Measurements from ENCODE around the gene KYNU. TPM values are rescaled to one million over a fixed set of nuclear protein-coding genes. Genes with fewer than 3 reads are reported as not detected.
"Not testable (repeated sequence)": the region's sequence is repeated elsewhere in the genome, so short reads cannot be mapped to it uniquely, and the experiment has no call there.

The KYNU gene
- total RNA-seq, 1 donor from 2014 or later = 12.0 TPM

DNA sequence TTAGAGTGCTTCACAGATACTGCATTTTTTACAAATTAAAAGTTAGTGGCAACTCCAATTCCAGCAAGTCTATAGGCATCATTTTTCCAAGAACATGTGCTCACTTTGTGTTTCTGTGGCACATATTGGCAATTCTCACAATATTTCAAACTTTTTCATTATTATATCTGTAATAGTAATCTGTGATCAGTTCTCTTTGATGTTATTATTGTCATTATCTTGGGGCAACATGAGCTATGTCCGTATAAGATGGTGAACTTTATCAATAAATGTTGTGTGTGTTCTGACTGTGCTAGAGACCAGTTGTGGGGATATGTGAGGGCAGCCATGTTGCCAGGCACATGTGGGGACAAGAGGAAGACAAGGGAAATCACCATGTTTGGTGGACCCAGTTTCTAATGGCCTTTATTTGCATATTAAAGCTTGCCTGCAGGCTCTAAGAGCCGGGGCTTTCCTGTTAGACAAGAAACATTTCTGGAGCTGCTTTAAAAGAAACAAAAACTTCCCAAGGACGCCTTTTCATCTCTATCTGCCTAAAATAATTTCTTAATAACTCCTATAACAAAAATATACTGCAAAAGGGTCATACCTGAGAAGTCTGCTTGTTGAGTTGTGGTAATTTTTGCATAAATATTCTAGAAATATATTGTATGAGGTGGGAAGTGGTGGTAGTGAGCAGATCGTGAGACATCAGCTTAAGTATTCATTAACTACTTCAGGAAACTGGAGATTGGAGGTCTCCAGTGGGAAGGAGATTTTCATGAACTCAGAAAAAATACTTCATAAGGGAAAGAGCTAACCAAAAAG lies 37.2 kb downstream of the KYNU start:
- DNase-seq (ENCODE audit: low spot score) = no peak

DNA sequence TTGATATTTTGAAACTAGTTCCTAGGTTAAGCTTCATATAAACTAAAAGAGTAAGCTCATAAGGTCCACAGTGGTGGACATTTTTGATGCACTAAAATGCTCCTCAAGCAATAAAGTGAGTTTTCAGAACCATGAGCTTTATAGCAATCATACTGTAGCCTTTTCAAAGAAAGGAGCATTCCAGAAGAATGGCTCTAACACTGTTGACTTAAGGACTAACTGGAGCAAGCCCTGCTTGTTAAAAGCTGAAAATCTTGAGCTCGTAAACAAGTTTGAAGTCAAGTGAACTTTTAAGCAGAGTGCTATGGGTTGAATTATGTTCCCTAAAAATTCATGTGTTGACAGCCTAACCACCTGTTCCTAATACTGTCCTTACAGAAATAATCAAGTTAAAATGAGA lies 38.0 kb downstream of the KYNU start:
- no peak for DNase-seq (ENCODE audit: low spot score)

DNA sequence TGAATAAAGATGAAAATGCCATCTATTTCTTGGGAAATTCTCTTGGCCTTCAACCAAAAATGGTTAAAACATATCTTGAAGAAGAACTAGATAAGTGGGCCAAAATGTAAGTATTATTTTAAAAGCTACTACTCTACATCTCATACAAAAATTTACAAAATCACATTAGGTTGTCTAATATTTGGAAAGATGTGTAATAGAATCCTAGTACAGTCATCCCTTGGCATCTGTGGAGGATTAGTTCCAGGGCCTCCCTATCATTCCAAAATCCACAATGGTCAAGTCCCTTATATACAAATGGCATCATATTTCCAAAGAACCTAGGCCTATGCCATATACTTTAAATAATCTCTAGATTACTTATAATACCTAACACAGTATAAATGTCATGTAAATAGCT lies 41.2 kb downstream of the KYNU start:
- no peak for DNase-seq (ENCODE audit: low spot score)

DNA sequence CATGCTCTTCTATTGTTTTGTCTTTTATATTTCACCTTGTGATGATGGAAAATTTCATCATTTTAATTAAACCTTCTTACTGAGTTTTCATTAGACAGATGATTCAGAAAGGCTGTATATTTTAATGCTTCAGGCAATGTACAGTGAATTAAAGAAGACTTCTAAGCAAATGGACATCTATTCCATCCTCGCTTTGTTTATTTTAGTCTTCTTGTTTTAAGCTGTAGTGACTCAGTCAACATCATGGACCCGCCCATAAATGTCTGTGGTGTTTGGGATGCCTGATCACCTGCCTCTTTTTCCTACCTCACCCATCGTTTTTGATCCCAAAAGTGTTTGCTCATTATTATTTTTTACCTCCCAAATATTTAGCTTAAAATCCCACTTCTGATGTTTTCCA lies 43.1 kb downstream of the KYNU start:
- DNase-seq (ENCODE audit: low spot score) = no peak

DNA sequence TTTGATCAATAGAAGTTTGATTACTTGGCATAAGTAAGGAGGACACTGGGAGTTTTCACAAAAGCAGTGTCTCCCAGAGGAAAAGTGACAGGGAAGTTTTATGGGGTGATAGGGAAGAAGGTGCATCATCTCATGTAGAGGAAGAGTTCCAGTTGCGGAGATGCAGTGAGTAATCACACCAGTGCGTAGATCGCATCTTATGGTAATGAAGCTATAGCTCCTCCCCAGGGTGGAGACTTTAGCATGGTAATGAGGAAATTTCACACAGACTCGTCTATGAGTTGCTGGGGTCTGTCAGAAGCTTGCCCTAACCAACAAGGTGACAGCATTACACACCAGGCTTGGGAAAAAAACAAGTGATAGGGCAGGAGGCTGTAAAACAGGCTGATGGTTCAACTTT lies 49.0 kb downstream of the KYNU start:
- no peak for DNase-seq (ENCODE audit: low spot score)

DNA sequence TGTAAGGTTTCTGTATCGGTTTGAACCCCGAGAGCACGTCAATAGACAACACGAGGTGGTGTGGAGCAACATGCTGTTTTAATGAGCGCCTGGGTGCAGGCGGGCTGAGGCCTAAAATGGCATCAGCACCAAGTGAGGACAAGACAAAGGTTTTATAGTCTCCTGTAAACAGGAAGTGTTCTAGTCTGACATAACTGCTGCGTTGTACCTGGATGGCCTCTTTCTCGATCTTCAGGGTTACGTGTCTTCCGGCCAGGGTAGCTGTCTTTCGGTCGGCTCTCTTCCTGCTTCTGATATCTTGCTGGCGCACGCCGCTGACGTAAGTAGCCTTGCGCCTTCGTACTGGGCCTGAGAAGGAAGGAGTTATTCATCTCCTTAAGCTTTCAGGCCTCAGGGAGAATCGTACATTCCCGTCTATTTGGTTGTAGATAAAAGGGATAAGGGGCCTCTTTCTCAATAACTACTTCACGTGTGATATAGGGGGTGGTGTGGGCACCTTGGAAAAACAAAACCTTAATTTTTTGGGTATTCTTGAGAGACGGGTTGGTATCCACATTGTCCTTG lies 53.5 kb downstream of the KYNU start:
- DNase-seq (ENCODE audit: low spot score) = no peak

DNA sequence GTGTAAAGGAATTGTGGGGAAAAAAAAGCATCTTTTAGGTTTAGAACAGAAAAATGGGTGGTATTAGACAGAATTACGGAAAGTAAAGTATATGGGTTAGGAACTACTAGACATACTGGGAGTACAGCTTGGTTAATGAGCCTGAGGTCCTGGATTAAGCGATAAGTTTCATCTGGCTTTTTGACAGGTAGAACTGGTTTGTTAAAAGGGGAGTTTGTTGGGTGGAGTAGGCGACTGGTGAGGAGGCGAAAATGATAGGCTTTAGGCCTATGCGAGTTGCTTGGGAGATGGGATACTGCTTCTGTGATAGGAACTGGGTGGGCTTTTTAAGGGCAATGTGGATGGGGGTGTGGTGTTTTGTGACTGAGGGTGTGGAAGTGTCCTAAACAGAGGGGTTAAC lies 56.5 kb downstream of the KYNU start:
- no peak for DNase-seq (ENCODE audit: low spot score)

DNA sequence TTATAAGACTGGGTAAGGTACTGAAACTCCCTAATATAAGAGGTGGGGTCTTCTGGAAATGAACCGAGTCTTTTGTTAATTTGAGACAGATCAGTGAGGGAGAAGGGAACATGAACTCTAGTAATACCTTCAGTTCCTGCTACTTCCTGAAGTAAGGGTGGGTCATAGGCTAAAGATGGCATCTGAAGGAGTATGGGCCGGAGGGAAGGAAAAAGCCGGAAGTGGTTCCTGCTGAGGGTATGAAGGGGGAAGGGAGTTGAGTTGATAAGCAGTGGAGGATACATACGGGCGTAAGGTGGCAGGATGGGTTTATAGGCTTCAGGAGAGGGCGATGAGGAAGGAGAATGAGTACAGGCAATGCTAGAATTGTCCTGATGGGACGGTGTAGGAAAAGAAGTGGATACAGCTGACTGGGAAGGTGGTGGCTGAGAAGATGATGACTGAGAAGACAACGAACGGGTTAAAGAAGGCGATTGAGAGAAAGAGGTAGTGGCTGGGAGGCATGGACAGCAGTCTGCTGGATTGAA lies 58.2 kb downstream of the KYNU start:
- DNase-seq (ENCODE audit: low spot score) = no peak

DNA sequence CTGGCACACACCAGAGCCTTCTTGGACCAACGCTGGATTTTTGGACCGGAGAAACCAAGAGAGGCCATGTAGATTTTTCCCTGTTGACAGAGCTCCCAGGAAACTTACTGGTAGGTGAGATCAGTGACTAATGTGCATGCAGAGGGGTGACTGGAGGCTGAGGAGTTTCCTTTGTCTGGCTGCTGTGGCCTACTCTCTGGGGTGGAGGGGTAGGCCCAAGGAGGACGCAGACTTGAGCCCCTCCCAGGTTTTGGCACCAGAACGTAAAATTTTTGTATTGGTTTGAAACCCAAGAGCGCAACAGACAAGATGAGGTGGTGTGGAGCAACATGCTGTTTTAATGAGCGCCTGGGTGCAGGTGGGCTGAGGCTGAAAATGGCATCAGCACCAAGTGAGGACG lies 59.2 kb downstream of the KYNU start:
- no peak for DNase-seq (ENCODE audit: low spot score)

DNA sequence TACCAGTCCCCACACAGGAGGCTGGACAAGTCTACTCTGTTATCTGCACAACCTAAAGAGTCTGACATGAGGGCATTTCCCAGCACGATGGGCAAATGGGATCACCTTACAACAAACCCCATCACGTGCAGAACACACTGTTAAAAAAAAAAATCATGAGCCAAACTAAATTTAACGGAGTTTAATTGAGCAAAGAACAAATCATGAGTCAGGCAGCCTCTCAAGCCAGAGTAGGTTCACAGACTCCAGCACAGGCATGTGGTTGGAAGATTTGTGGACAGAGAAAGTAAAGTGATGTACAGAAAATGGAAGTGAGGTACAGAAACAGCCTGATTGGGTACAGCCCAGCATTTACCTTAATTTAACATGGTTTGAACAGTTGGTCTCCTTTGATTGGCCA lies 59.9 kb downstream of the KYNU start:
- DNase-seq (ENCODE audit: low spot score) = no peak

DNA sequence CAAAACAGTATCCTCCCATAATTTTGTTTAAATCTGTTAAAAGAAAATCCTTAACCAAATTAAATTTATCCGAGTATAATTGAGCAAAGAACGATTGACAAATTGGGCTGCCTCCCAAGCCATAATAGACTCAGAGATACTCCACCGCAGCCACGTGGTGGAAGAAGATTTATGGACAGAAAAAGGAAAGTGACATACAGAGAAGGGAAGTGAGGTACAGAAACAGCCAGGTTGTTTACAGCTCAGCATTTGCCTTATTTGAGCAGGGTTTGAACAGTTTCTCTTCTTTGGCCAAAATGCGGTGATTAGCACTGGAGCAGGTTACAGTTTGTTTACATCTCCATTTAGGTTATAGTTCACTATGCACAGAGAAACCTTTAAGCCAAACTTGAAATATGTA lies 60.8 kb downstream of the KYNU start:
- DNase-seq (ENCODE audit: low spot score) = no peak

DNA sequence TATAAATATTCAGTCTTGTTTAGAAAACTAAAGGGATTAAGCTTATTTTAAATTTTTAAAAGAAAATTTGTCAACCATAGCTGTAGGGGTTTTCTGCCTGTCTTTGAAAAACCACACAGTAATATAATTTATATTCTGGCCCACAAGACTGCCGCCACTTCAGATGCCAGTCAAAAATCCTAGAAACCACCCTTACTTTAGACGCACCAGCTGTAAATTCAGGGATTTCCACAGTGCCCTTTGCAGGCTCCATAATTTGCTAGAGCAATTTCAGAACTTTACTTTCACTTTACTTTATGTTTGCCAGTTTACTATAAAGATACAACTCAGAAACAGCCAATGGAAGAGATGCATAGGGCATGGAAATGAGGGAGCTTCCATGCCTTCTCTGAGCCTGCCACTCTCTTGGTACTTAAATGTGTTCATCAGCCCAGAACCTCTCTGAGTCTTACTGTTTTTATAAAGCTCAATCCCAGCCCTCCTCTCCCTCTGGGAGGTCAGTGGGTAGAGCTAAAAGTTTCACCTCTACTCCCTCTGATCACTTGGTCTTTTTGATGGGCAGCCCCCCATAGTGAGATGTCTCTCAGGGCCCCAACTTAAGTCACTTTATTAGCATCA lies 63.3 kb downstream of the KYNU start:
- no peak for DNase-seq (ENCODE audit: low spot score)

DNA sequence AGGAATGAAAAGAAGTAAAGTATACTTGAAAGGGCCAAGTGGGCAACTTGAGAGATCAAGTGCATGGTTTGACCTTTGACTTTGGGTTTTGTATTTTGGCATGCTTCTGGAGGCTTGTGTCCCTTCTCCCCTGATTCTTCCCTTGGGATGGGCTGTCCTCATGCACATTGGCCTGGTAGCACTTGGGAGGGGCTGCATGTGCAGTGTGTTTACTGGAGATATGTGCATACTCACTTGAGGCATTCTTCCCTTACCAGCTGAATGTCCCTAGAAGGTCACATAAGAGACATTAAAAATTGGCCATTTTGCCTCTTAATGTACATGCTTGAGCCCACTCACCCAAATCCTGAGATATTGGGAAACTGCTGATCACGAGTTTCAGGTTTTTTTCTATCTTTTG lies 65.2 kb downstream of the KYNU start:
- DNase-seq (ENCODE audit: low spot score) = no peak

DNA sequence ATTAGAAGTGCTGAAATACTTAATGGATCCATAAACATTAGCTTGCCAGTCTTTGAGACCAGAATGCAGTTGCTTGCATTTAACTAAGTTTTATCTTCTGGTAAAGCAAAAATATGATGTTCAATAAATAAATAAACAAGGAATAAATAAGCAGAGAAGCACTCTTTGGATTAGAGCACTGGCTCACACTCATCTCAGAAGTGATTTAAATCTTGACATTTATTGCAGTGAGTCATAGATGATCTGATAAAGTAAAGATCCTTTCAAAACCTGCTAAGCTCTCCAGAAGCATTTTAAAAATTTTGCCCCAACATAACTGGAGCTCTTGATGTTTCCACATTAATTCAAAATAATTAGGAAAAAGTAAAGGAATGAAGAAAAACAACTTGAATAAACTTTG lies 66.8 kb downstream of the KYNU start:
- no peak for DNase-seq (ENCODE audit: low spot score)

DNA sequence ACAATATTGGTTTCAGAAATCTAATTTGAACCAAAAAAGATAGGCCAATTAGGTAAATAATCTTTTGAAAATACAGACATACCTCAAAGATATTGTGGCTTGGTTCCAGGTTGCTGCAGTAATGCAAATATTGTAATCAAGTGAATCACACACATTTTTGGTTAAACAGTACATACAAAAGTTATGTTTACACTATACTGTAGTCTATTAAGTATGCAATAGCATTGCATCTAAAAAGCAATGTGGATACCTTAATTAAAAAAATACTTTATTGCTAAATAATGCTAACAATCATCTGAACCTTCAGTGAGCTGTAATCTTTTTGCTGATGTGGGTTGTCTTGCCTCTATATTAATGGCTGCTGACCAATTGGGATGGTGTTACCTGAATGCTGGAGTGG lies 67.3 kb downstream of the KYNU start:
- no peak for DNase-seq (ENCODE audit: low spot score)

DNA sequence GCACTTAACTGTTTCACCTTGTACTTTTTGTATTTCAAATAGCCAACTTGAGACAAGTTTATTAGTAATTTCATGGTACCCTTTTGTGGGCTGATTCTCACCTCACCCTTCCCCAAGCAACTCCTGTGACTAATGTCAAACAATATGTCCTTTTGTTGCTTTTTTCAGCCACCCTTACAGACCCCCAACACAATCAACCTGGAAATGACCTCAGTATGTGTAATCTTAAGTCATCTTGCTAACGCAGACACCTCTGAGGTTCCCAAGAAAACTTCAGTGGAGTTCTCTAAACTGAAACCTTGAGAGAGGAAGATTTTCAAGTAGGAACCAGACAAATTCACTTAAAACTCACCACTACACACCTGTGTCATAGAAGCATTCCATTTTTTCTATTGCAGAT lies 69.5 kb downstream of the KYNU start:
- DNase-seq (ENCODE audit: low spot score) = no peak

DNA sequence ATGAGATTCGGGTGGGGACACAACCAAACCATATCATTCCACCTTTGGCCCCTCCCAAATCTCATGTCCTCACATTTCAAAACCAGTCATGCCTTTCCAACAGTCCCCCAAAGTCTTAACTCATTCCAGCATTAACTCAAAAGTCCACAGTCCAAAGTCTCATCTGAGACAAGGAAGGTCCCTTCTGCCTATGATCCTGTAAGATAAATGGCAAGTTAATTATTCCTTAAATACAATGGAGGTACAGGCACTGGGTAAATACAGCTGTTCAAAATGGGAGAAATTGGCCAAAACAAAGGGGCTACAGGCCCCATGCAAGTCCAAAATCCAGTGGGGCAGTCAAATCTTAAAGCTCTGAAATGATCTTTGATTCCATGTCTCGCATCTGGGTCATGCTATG lies 71.3 kb downstream of the KYNU start:
- not testable (repeated sequence) for DNase-seq (ENCODE audit: low spot score)

DNA sequence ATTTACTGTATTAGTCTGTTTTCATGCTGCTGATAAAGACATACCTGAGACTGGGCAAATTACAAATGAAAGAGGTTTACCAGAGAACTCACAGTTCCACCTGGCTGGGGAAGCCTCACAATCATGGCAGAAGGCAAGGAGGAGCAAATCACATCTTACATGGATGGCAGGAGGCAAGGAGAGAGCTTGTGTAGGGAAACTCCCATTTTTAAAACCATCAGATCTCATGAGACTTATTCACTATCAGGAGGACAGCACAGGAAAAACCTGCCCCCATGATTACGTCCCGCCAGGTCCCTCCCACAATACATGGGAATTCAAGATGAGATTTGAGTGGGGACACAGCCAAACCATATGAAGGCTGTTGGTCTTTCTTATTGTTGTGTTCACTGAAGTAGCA lies 72.9 kb downstream of the KYNU start:
- DNase-seq (ENCODE audit: low spot score) = not testable (repeated sequence)

DNA sequence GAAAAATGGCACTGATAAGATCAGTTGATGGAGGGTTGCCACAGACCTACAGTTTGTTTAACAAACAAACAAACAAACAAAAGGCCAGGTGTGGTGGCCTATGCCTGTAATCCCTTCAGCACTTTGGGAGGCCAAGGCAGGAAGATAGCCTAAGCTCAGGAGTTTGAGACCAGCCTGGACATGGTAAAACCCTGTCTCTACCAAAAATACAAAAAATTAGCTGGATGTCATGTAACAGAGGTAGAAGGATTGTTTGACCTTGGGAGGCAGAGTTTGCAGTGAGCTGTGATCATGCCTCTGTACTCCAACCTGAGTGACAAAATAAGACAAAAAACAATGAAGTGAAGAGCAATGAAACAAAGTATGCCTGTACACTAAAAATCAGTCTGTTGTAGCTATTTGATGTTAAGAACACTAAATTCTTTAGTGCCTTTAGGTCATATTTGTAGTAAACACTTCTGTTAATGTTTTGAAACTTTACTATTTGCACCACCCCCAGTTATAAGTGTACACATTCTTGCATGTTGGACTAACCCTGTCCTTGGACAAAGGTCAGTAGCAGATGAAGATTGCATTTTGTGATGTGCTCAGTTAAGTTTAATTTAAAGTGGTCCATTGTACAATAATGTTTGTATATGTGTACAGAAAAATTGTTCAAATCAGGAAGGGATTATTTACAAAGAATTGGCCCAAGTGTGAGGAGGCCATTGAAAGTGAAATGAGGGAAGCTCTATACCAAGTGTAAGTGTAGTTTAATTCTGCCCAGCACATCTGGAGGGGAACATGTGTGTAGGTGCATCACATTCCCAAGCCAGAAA lies 73.9 kb downstream of the KYNU start:
- DNase-seq (ENCODE audit: low spot score) = no peak

DNA sequence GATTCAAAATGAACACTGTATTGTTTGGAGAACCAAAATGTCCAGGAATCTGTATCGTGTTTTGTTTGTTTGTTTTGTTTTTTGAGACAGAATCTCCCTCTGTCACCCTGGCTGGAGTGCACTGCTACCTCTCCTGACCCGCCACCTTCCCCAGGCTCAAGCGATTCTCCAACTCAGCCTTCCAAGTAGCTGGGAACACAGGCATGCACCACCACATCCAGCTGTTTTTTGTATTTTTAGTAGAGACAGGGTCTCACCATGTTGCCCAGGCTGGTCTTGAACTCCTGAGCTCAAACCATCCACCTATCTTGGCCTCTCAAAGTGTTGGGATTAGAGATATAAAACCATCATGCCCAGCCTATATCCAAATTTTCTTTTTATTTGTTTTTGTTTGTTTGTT lies 74.6 kb downstream of the KYNU start:
- DNase-seq (ENCODE audit: low spot score) = no peak

DNA sequence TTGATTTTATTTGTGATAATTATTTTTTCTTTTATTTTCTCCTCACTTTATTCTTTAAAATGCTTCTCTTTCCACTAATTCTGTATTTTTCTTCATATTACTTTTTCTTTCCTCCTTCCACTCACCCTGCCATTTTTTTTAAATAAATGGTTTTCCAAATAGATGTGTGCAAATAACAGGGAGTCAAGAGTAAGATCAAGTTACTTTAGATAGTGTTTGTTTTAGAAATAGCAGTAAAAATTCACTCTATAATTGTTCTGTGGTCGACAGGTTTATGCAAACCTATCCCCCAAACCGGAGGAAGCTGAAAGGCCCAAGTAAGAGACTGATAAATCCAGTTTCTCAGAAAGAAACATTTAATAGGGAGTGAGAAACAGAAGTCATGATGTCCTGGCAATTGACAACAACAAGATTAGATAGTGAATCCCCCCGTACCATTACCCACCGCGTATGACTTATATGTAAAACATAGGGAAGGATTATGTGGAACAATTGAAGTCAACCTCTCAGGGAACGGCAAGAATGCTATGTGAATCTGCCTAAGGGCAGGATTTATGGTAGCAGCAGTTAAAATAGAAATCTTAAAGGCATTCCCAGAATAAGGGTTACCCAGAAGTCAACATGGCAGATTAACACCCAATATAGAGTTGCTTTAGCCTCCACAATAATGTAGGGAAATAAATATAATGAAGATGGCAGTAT lies 75.5 kb downstream of the KYNU start:
- DNase-seq (ENCODE audit: low spot score) = no peak
